ENCODE results near the gene RGL1. TPM values are rescaled to one million over a fixed set of nuclear protein-coding genes. Genes with fewer than 3 reads are reported as not detected.

RGL1 gene
- total RNA-seq, 1 experiment from 2014 or later: 1.5 TPM

DNA sequence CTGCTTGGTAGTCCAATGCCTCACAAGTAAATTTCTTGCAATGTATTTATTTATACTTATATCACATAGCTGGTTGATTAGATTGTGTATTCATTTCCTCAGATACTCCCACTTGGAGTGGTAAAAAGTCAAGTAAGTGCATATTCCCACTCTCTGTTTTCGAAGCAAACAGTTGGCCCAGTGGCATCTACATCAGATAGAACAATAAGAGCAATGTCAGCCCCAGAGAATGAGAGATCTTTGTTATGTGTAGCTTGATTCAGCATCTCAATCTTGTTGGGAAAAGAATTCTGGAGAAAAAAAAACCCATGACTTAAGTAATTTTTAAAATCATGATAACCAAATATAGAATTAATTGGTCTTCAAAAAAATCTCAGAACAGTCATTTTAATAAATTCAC, 25.5 kb downstream of the RGL1 start:
- H3K4me2 ChIP-seq (ENCODE audit: low read length): no peak overlapping the region
- POLR2A ChIA-PET (ENCODE audit: unreplicated experiment): no interaction called here
- TF ChIP-seq EZH2phosphoT487 (IDR thresholded peaks at IDR 0.05; ENCODE audit: borderline replicate concordance, low read length) (no peak), EZH2 (IDR thresholded peaks at IDR 0.05; ENCODE audit: low read length, unreplicated experiment) (no peak)
- TF ChIP-seq, protein P1, sequence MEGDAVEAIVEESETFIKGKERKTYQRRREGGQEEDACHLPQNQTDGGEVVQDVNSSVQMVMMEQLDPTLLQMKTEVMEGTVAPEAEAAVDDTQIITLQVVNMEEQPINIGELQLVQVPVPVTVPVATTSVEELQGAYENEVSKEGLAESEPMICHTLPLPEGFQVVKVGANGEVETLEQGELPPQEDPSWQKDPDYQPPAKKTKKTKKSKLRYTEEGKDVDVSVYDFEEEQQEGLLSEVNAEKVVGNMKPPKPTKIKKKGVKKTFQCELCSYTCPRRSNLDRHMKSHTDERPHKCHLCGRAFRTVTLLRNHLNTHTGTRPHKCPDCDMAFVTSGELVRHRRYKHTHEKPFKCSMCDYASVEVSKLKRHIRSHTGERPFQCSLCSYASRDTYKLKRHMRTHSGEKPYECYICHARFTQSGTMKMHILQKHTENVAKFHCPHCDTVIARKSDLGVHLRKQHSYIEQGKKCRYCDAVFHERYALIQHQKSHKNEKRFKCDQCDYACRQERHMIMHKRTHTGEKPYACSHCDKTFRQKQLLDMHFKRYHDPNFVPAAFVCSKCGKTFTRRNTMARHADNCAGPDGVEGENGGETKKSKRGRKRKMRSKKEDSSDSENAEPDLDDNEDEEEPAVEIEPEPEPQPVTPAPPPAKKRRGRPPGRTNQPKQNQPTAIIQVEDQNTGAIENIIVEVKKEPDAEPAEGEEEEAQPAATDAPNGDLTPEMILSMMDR (conservative IDR thresholded peaks at IDR 0.05; ENCODE audit: low read depth, low read length): no peak
- CTCF ChIA-PET: no interaction called here
- intact Hi-C loops (cut with micrococcal nuclease): no loop called here
- no peaks in the 10 kb centered on the region for H4K20me1 ChIP-seq (ENCODE audit: low read length)
- H3K27me3 ChIP-seq (ENCODE audit: low read length): no peaks in the 10 kb centered on the region
- no peak for ATAC-seq
- no peak overlapping the region for H2AFZ ChIP-seq (ENCODE audit: low read length)
- no peaks in the 10 kb centered on the region for H3K9me2 ChIP-seq (replicated peaks; ENCODE audit: low read length)
- H3K4me1 ChIP-seq (ENCODE audit: insufficient read depth, low read length): no peaks in the 10 kb centered on the region
- no TSS peak for BruUV-seq (replicated peaks)
- no peaks in the 10 kb centered on the region for H3K36me3 ChIP-seq (ENCODE audit: low read depth, low read length)
- H3K9me3 ChIP-seq (ENCODE audit: low read length): no peaks in the 10 kb centered on the region
- no peak overlapping the region for H3K4me3 ChIP-seq (ENCODE audit: low read length)
- no peak overlapping the region for H3K27ac ChIP-seq (ENCODE audit: low read length)
- no peaks in the 10 kb centered on the region for H3K79me2 ChIP-seq (ENCODE audit: low read length)
- DNase-seq: no peak
- H3F3A ChIP-seq (ENCODE audit: low read length, unreplicated experiment): no peaks in the 10 kb centered on the region
- H3K9ac ChIP-seq (ENCODE audit: low read length): no peak overlapping the region

DNA sequence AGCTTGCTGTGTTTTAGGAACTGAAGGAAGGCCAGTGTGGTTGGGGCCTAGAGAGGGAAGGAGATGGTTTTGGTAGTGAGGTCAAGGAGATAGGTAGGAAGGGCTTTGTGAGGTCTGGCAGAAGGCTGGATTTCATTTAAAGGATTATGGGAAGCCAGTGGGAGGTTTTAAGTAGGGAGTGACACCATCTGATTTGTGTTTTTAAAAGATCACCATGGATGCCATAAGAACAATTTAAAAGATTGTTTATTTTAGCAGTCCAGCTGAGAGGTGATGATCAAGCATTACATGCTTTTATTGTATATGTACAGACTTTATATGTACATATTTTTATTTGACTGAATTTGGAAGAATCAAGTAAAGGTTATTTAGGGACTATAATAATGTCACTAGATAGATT, 26.4 kb downstream of the RGL1 start:
- intact Hi-C loops (cut with micrococcal nuclease): no loop called here
- Histone ChIP-seq H3K9me2 (replicated peaks; ENCODE audit: low read length) (no peaks in the 10 kb centered on the region), H3K4me3 (ENCODE audit: low read length) (no peak overlapping the region), H3K27me3 (ENCODE audit: low read length) (no peaks in the 10 kb centered on the region), H3K4me1 (ENCODE audit: insufficient read depth, low read length) (no peaks in the 10 kb centered on the region), H3K4me2 (ENCODE audit: low read length) (no peak overlapping the region), H3K27ac (ENCODE audit: low read length) (no peak overlapping the region), H3K9ac (ENCODE audit: low read length) (no peak overlapping the region), H3K9me3 (ENCODE audit: low read length) (no peaks in the 10 kb centered on the region), H4K20me1 (ENCODE audit: low read length) (no peaks in the 10 kb centered on the region), H3F3A (ENCODE audit: low read length, unreplicated experiment) (no peaks in the 10 kb centered on the region), H3K79me2 (ENCODE audit: low read length) (no peaks in the 10 kb centered on the region), H2AFZ (ENCODE audit: low read length) (no peak overlapping the region), H3K36me3 (ENCODE audit: low read depth, low read length) (no peaks in the 10 kb centered on the region)
- ATAC-seq (peak; percentile 31), DNase-seq (no peak)
- no peak for TF ChIP-seq EZH2phosphoT487 (IDR thresholded peaks at IDR 0.05; ENCODE audit: borderline replicate concordance, low read length)
- TF ChIP-seq, protein P1 (conservative IDR thresholded peaks at IDR 0.05; ENCODE audit: low read depth, low read length): no peak
- TF ChIP-seq EZH2 (IDR thresholded peaks at IDR 0.05; ENCODE audit: low read length, unreplicated experiment): no peak
- CTCF ChIA-PET: no interaction called here
- no TSS peak for BruUV-seq (replicated peaks)
- POLR2A ChIA-PET (ENCODE audit: unreplicated experiment): no interaction called here

DNA sequence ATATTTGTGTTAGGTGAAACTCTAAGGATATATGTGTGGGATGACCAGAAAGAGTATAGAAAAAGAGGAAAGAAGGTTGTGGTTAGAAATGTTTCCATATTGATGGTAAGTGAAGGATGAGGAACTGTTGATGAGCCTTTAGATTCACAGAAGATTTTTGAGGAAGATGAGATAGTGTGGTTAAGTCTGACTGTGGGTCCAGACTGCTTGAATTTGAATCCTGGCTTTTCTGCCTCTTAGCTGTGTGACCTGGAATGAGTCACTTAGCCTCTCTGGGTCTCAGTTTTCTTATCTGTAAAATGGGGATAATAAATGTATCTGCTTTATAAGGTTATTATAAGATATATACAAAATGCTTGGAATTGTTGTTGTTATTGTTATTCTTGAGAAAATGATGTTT, 27.5 kb downstream of the RGL1 start:
- ATAC-seq (no peak), DNase-seq (no peak)
- Histone ChIP-seq H3K79me2 (ENCODE audit: low read length) (no peaks in the 10 kb centered on the region), H3K9ac (ENCODE audit: low read length) (no peak overlapping the region), H3K4me1 (ENCODE audit: insufficient read depth, low read length) (no peaks in the 10 kb centered on the region), H3F3A (ENCODE audit: low read length, unreplicated experiment) (no peaks in the 10 kb centered on the region), H3K9me2 (replicated peaks; ENCODE audit: low read length) (no peaks in the 10 kb centered on the region), H2AFZ (ENCODE audit: low read length) (no peak overlapping the region), H3K9me3 (ENCODE audit: low read length) (no peaks in the 10 kb centered on the region), H3K4me2 (ENCODE audit: low read length) (no peak overlapping the region), H3K27me3 (ENCODE audit: low read length) (no peaks in the 10 kb centered on the region), H3K4me3 (ENCODE audit: low read length) (no peak overlapping the region), H3K27ac (ENCODE audit: low read length) (no peak overlapping the region), H4K20me1 (ENCODE audit: low read length) (no peaks in the 10 kb centered on the region), H3K36me3 (ENCODE audit: low read depth, low read length) (no peaks in the 10 kb centered on the region)
- intact Hi-C loops (cut with micrococcal nuclease): no loop called here
- ChIA-PET POLR2A (ENCODE audit: unreplicated experiment) (no interaction called here), CTCF (no interaction called here)
- no TSS peak for BruUV-seq (replicated peaks)
- TF ChIP-seq, protein P1 (conservative IDR thresholded peaks at IDR 0.05; ENCODE audit: low read depth, low read length): no peak
- TF ChIP-seq EZH2 (IDR thresholded peaks at IDR 0.05; ENCODE audit: low read length, unreplicated experiment): no peak
- TF ChIP-seq EZH2phosphoT487 (IDR thresholded peaks at IDR 0.05; ENCODE audit: borderline replicate concordance, low read length): no peak

Data from PC-3 (cell line).